HG03575 (cell line): ENCODE measurements around the gene MYLIP.

Source experiments
- ATAC-seq: cut with Tn5 transposase; IDR thresholded peaks from one replicate; pipeline ENCODE4 v1.9.1; 2021; ENCODE audit not compliant: unreplicated experiment, insufficient number of reproducible peaks, low FRiP score; ENCODE audit errors: extremely low read depth

The MYLIP gene

DNA sequence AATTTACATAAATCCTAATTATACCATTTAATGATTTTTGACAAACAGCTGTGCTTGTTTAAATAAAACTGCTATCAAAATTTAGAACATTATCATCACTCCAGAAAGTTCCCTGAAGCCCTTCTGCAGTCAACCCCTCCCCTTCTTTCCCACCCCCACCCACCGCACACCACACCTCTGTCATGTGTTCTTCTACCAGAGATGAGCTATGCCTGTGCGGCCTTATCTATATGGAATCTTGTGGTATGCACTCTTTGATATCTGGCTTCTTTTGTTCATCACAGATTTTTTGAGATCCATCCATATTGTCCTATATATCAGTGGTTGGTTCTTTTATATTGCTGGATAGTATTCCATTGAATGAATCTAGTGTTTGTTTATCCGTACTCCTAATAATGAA, 7.2 kb downstream of the MYLIP start:
- no peak for ATAC-seq

GRCh38 chr6:16136621-16137450, 8.0 kb downstream of the MYLIP start:
- ATAC-seq = no peak

- ATAC-seq = no peak
Observed at GRCh38 chr6:16137451-16137801, 8.5 kb downstream of the MYLIP start.

DNA sequence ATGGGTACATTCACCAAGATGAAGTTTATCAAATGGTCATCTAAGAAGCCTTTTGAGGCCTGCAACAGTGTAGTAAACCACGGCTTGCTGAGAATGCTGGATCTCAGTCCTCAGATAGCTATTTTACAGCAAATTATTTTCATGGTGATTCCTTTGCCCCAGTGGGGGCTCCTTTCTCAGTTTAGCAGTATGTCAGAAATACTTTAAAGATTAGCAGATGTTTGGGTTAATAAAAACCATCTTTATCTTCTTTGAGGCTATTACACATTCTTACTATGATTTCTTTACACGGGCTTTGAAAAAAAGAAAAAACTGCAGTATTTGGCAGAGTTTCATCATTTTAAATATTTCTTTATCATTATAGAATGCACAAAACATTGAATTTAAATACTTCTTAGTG, 10.7 kb downstream of the MYLIP start:
- ATAC-seq = no peak

GRCh38 chr6:16140607-16141006, 11.7 kb downstream of the MYLIP start:
- no peak for ATAC-seq

DNA sequence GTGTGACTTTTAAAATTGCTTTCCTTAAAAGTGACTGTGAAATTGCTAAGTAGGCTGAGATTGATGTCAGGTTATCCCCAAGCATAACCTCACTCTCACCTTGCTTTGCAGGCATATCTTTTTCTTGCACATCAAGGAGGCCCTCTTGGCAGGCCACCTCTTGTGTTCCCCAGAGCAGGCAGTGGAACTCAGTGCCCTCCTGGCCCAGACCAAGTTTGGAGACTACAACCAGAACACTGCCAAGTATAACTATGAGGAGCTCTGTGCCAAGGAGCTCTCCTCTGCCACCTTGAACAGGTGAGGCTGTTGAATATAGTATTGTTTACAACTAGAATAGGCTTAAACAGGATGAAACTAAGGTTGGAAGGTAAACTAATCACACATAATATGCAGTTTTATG, 12.6 kb downstream of the MYLIP start:
- no peak for ATAC-seq

GRCh38 chr6:16145038-16145437, 16.2 kb downstream of the MYLIP start:
- no peak for ATAC-seq

DNA sequence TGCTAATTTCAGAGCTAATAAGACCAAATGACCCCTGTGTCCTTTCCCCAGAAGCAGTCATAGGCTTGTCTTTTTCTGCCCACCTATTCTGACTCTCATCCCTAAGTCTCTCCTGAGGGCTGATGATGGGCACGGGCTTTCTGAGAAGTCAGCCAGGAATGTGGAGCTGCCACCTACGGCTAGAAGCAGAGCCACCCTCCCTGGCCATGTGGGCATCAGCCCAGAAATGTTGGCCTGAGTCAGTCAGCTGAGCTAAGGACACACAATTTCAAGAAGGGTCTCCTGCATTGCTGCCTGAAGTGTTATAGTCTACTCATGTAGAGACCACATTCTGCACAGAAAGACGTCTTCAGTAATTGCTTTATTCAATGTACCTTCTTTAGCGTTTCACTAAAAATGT, 17.1 kb downstream of the MYLIP start:
- ATAC-seq = no peak

DNA sequence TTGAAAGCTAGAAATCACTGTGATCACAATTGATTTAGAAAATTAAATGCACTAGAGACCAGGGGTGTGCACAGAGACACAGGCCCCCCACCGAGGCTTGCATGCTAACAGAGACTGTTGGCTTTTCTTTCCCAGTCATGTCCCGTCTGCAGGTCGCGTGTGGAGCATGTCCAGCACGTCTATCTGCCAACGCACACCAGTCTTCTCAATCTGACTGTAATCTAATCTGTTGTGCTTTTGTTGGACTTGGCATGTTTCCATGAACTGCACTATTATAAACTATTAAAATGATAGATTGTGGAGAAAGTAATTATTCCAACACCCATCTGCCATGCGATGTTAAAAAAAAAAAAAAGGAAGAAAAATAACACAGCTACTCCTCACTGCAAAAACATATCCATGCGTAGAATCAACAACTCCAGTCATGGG, 17.7 kb downstream of the MYLIP start:
- no peak for ATAC-seq

GRCh38 chr6:16148498-16148897, 19.6 kb downstream of the MYLIP start:
- ATAC-seq = no peak

DNA sequence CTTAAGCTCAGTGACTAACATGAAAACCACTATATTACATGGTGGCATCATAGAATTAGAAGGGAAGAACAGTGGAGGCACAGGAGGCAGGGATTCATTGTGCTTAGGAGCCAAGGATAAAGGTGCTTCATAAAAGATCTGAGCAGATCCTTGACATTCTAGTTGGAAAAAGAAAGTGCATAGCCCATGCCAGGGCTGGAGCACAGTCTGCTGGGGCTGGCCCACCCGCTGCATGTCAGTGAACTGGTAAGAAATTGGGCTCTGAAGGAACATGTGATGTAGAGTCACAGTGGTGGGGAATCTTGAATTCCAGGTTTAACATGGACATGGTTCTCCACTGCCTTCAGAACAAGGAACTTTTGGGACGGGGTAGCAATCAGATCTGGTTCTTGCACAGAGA, 20.4 kb downstream of the MYLIP start:
- no peak for ATAC-seq

DNA sequence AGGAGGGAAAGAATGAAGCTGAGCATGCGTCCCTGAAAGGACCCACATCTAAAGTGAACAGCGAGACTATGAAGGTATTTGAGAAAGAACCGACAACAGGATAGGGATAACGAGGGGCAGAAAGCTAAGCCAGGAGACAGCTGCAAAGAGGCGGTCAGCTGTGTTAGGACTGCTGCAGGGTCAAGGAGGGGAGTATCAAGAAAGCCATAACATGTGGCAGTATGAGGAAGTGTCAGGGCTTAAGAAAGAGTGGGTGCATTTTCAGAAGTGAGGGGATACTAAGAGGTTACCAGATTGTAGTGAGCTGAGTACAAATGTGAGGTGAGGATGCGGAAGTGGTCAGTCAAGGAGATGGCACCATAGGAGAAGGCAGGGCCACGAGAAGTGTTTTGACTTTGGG, 21.2 kb downstream of the MYLIP start:
- ATAC-seq = no peak

- ATAC-seq = no peak
Observed at GRCh38 chr6:16153211-16153820, 24.4 kb downstream of the MYLIP start.

DNA sequence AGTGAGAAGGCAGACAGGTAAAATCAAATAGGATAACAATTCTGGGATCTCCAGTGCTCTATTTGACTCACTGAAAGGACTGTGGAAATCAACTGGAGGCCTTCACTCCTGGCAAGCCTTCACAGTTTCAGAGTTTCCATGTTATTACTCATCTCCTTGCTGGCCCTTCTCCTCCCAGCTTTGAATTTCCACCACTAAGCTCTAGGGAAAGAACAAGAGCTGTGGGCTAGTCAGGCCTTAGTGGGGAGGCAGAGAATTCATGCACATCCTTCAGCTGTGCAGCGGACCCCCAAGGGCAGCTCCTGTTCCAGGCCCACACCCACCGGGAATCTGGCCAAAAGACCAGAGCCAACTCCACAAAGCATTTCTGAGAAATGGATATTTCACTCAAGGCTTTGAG, 26.0 kb downstream of the MYLIP start:
- ATAC-seq = no peak

GRCh38 chr6:16157492-16157891, 28.6 kb downstream of the MYLIP start:
- ATAC-seq = no peak

DNA sequence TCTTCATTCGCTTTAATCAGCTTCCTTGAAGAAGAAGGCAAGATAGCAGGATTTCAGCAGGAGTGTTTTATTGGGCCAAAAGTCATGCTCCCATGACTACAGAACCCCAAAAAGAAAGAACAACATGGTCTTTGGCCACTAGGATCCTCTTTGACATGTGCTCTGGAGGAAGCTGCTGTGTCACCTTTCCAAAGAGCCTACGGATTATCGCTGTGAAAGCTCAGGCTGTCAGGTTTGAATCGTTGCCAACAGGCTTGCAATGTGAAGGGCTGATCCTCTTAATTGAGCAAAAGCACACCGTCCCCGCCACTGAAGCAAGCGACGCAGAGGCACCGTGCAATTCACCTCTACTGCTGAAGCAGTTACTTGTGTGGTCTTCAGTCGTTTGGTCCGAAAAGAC, 29.0 kb downstream of the MYLIP start:
- ATAC-seq = no peak

GRCh38 chr6:16158943-16159557, 30.2 kb downstream of the MYLIP start:
- ATAC-seq = no peak

DNA sequence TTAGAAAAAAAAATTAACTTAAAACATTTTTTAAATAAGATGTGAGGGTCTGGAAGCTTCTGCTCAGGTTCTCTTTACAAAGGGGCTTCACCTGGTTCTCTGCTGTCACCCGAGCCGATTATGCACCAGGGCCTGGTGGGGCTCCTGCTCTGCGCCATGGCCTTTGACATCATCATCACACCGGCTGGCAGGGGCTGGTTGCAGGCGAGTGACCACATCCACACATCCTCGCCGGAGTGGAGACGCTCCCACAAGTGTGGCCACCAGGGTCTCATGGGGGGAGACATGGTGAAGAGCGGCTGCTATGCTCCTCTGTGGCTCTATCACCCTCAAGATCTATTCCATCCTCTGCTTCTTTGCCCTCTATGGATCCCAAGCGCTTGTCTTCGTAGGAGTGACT, 31.9 kb downstream of the MYLIP start:
- ATAC-seq = no peak

GRCh38 chr6:16162003-16162402, 33.1 kb downstream of the MYLIP start:
- ATAC-seq = no peak

GRCh38 chr6:16163066-16163465, 34.2 kb downstream of the MYLIP start:
- ATAC-seq = no peak
